Naive thymus-derived CD4-positive, alpha-beta T cell (primary cell): ENCODE measurements around the gene ZSCAN4. TPM values are rescaled to one million over a fixed set of nuclear protein-coding genes. Genes with fewer than 3 reads are reported as not detected.
A peak's percentile ranks its signal among the peaks of the same experiment; 100 is the strongest.

Experiments
- ATAC-seq: fragments of 150-1000 bp; cut with Tn5 transposase; 2 replicates; pipeline ENCODE4 v1.10.0; 2021; ENCODE audit warnings: mild to moderate bottlenecking, moderate library complexity
- CTCF ChIA-PET: fragments of 350-600 bp; sonication (Branson Sonifier 250); formaldehyde crosslinking; loops from one replicate; lab custom pipeline; 2021; ENCODE audit warnings: antibody characterized with exemption; lab: Charles Lee
- POLR2A ChIA-PET: fragments of 350-600 bp; sonication (Branson Sonifier 250); formaldehyde crosslinking; loops from one replicate; lab custom pipeline; 2021; ENCODE audit warnings: antibody characterized with exemption, inconsistent platforms; lab: Charles Lee
- DNase-seq, 9 donors: peaks; one replicate each; pipeline versions ENCODE4 v3.0.0 to v3.0.0-alpha.2; 2020 to 2022; ENCODE audit warnings: mixed read lengths in 1 of 9
- H3K27ac ChIP-seq: one replicate; pipeline ENCODE4 v1.7.0; 2013; ENCODE audit warnings: mild to moderate bottlenecking, low read depth, low read length, moderate library complexity
- H3K27me3 ChIP-seq, 2 donors: one replicate each; pipeline ENCODE4 v1.7.0; 2013; ENCODE audit warnings: low read length in 2 of 2, mild to moderate bottlenecking in 2 of 2, moderate library complexity in 2 of 2; ENCODE audit not compliant: control insufficient read depth in 2 of 2, insufficient read depth in 2 of 2
- H3K36me3 ChIP-seq, 3 experiments: 1 replicate in 2 of 3; 2 replicates in 1 of 3; pipeline ENCODE4 v1.7.0; 2013; ENCODE audit warnings: low read length in 3 of 3, mild to moderate bottlenecking in 3 of 3, moderate library complexity in 1 of 3; ENCODE audit not compliant: insufficient read depth in 3 of 3, control insufficient read depth in 2 of 3
- H3K4me1 ChIP-seq, 2 donors: one replicate each; pipeline ENCODE4 v1.7.0; 2013; ENCODE audit warnings: low read length in 2 of 2, mild to moderate bottlenecking in 2 of 2, moderate library complexity in 1 of 2; ENCODE audit not compliant: control insufficient read depth in 2 of 2, insufficient read depth in 2 of 2
- H3K4me3 ChIP-seq: 2 replicates; pipeline ENCODE4 v1.7.0; 2013; ENCODE audit warnings: mild to moderate bottlenecking, low read length
- H3K9me3 ChIP-seq, 3 experiments: 1 replicate in 2 of 3; 2 replicates in 1 of 3; pipeline ENCODE4 v1.7.0; 2013; ENCODE audit warnings: low read length in 3 of 3; ENCODE audit not compliant: control insufficient read depth in 2 of 3
- H3K27ac Mint-ChIP-seq, 9 donors: one replicate each; pipeline ENCODE4 v1.8.0; 2020 to 2022; ENCODE audit warnings: mixed read lengths in 9 of 9, mild to moderate bottlenecking in 8 of 9, moderate library complexity in 5 of 9, inconsistent platforms in 2 of 9
- H3K27me3 Mint-ChIP-seq, 5 donors: one replicate each; pipeline ENCODE4 v1.8.0; 2021 to 2022; ENCODE audit warnings: mixed read lengths in 5 of 5, mild to moderate bottlenecking in 1 of 5
- H3K36me3 Mint-ChIP-seq, 5 donors: one replicate each; pipeline ENCODE4 v1.8.0; 2020 to 2022; ENCODE audit warnings: mixed read lengths in 5 of 5, mild to moderate bottlenecking in 3 of 5, inconsistent platforms in 1 of 5
- H3K4me1 Mint-ChIP-seq, 7 donors: one replicate each; pipeline ENCODE4 v1.8.0; 2020 to 2022; ENCODE audit warnings: mixed read lengths in 7 of 7, mild to moderate bottlenecking in 3 of 7, inconsistent platforms in 1 of 7
- H3K4me3 Mint-ChIP-seq, 10 donors: one replicate each; pipeline ENCODE4 v1.8.0; 2020 to 2022; ENCODE audit warnings: mild to moderate bottlenecking in 10 of 10, mixed read lengths in 10 of 10, moderate library complexity in 6 of 10, inconsistent platforms in 2 of 10
- H3K9me3 Mint-ChIP-seq, 11 donors: one replicate each; pipeline ENCODE4 v1.8.0; 2020 to 2022; ENCODE audit warnings: mixed read lengths in 11 of 11, mild to moderate bottlenecking in 4 of 11, inconsistent platforms in 1 of 11, moderate library complexity in 1 of 11
- intact Hi-C, 2 donors: fragments of 100-400 bp; cut with micrococcal nuclease; formaldehyde crosslinking; loops; one replicate each; pipeline ENCODE4 v1.15.1; 2023
- polyA plus RNA-seq, 2 donors: library from polyadenylated mRNA; unstranded; fragments of 300-500 nt; fragmentation: Illumina TruSeq; gene quantifications; one replicate each; pipeline ENCODE4 v1.2.3, GENCODE V29; 2021
- total RNA-seq, 6 experiments: library from RNA in 5 of 6; stranded (reverse) in 5 of 6; gene quantifications; 1 replicate in 5 of 6; 2 replicates in 1 of 6; pipeline ENCODE4 v1.2.3 and lab custom pipeline; 2021 to 2026

The ZSCAN4 gene
- total and polyA plus RNA-seq, 7 experiments from 2014 or later, result not detected

GRCh38 chr19:57709616-57710015 is 40.9 kb downstream of the ZSCAN4 start:
- Mint-ChIP-seq H3K4me3 (peak overlapping the region in 7 of 10 donors; percentile 59 to 90 (median 86)), H3K4me1 (peaks cover 0 to 17% (median 10%) of the 10 kb centered on the region in 7 donors), H3K9me3 (peaks cover 26 to 97% (median 81%) of the 10 kb centered on the region in 11 donors), H3K27ac (peak overlapping the region in 1 of 9 donors; percentile 75), H3K27me3 (peaks cover 0 to 24% (median 10%) of the 10 kb centered on the region in 5 donors), H3K36me3 (peaks cover 44 to 68% (median 46%) of the 10 kb centered on the region in 5 donors)
- no peaks in the 10 kb centered on the region for H3K27me3 ChIP-seq
- peaks cover 0 to 52% (median 6%) of the 10 kb centered on the region in 3 experiments for H3K9me3 ChIP-seq
- DNase-seq (no peak), ATAC-seq (no peak)
- ChIA-PET CTCF (interaction anchor here (0.7 kb wide), 1 partner anchor 96 kb away, joined by 3 read pairs; no protein-coding TSS in a partner anchor), POLR2A (interaction anchor here (1.2 kb wide), 1 partner anchor 138 kb away, joined by 3 read pairs; no protein-coding TSS in a partner anchor)
- intact Hi-C loops, result loop anchor here in 1 of 2 donors (1.0 kb wide), 1 partner anchor 18 kb away; the partner anchor contains the start of gene ZNF671
- no peaks in the 10 kb centered on the region for H3K4me1 ChIP-seq
- H3K4me3 ChIP-seq, result no peak overlapping the region
- peaks cover 0 to 24% (median 0%) of the 10 kb centered on the region in 3 experiments for H3K36me3 ChIP-seq
- H3K27ac ChIP-seq, result no peak overlapping the region

GRCh38 chr19:57712222-57712621 is 43.5 kb downstream of the ZSCAN4 start:
- Histone ChIP-seq H3K27me3 (no peaks in the 10 kb centered on the region), H3K9me3 (peaks cover 0 to 38% (median 4%) of the 10 kb centered on the region in 3 experiments), H3K4me3 (no peak overlapping the region), H3K4me1 (no peaks in the 10 kb centered on the region), H3K36me3 (peaks cover 0 to 4% (median 0%) of the 10 kb centered on the region in 3 experiments), H3K27ac (no peak overlapping the region)
- Mint-ChIP-seq H3K36me3 (peaks cover 39 to 67% (median 46%) of the 10 kb centered on the region in 5 donors), H3K4me3 (no peak overlapping the region), H3K9me3 (peaks cover 18 to 95% (median 74%) of the 10 kb centered on the region in 11 donors), H3K4me1 (peaks cover 0 to 14% (median 7%) of the 10 kb centered on the region in 7 donors), H3K27me3 (peaks cover 0 to 9% (median 6%) of the 10 kb centered on the region in 5 donors), H3K27ac (no peak overlapping the region)
- ChIA-PET CTCF (interaction anchor here (0.7 kb wide), 1 partner anchor 24 kb away, joined by 3 read pairs; no protein-coding TSS in a partner anchor), POLR2A (interaction anchor here (1.1 kb wide), 1 partner anchor 16 kb away, joined by 3 read pairs; no protein-coding TSS in a partner anchor)
- DNase-seq (no peak), ATAC-seq (no peak)
- intact Hi-C loops, result no loop called here

GRCh38 chr19:57719424-57719823 is 50.7 kb downstream of the ZSCAN4 start:
- DNase-seq (no peak), ATAC-seq (no peak)
- H3K9me3 ChIP-seq, result peaks cover 10 to 79% (median 55%) of the 10 kb centered on the region in 3 experiments
- H3K36me3 Mint-ChIP-seq, result peaks cover 56 to 78% (median 76%) of the 10 kb centered on the region in 5 donors
- H3K27ac Mint-ChIP-seq, result no peak overlapping the region
- intact Hi-C loops, result no loop called here
- H3K27ac ChIP-seq, result no peak overlapping the region
- no peaks in the 10 kb centered on the region for H3K4me1 ChIP-seq
- peaks cover 0 to 11% (median 5%) of the 10 kb centered on the region in 7 donors for H3K4me1 Mint-ChIP-seq
- peaks cover 22 to 49% (median 28%) of the 10 kb centered on the region in 3 experiments for H3K36me3 ChIP-seq
- H3K27me3 Mint-ChIP-seq, result no peaks in the 10 kb centered on the region
- H3K4me3 ChIP-seq, result peak overlapping the region; percentile 14
- H3K27me3 ChIP-seq, result no peaks in the 10 kb centered on the region
- CTCF ChIA-PET, result no interaction called here
- peaks cover 20 to 95% (median 77%) of the 10 kb centered on the region in 11 donors for H3K9me3 Mint-ChIP-seq
- POLR2A ChIA-PET, result no interaction called here
- H3K4me3 Mint-ChIP-seq, result no peak overlapping the region

- intact Hi-C loops, result loop anchor here in 1 of 2 donors (10.0 kb wide), 1 partner anchor 1325 kb away; the partner anchor contains the start of gene ZNF582
- Mint-ChIP-seq H3K4me3 (no peak overlapping the region), H3K27ac (no peak overlapping the region), H3K9me3 (peaks cover 17 to 95% (median 76%) of the 10 kb centered on the region in 11 donors), H3K36me3 (peaks cover 55 to 78% (median 75%) of the 10 kb centered on the region in 5 donors), H3K27me3 (no peaks in the 10 kb centered on the region), H3K4me1 (peaks cover under 1 to 14% (median 9%) of the 10 kb centered on the region in 7 donors)
- Histone ChIP-seq H3K4me3 (peak overlapping the region; percentile 14), H3K27ac (no peak overlapping the region), H3K4me1 (no peaks in the 10 kb centered on the region), H3K36me3 (peaks cover 22 to 49% (median 28%) of the 10 kb centered on the region in 3 experiments), H3K9me3 (peaks cover 10 to 83% (median 55%) of the 10 kb centered on the region in 3 experiments), H3K27me3 (no peaks in the 10 kb centered on the region)
- DNase-seq, result no peak
- ChIA-PET POLR2A (interaction anchor here (1.1 kb wide), 1 partner anchor 97 kb away, joined by 3 read pairs; no protein-coding TSS in a partner anchor), CTCF (no interaction called here)
- no peak for ATAC-seq
These were observed 51.3 kb downstream of the ZSCAN4 start for GRCh38 chr19:57719901-57720519.

- H3K9me3 Mint-ChIP-seq, result peaks cover 12 to 92% (median 77%) of the 10 kb centered on the region in 11 donors
- Histone ChIP-seq H3K4me1 (no peaks in the 10 kb centered on the region), H3K4me3 (no peak overlapping the region), H3K36me3 (peaks cover 22 to 49% (median 28%) of the 10 kb centered on the region in 3 experiments), H3K27ac (no peak overlapping the region), H3K27me3 (no peaks in the 10 kb centered on the region), H3K9me3 (peaks cover 10 to 84% (median 55%) of the 10 kb centered on the region in 3 experiments)
- H3K4me1 Mint-ChIP-seq, result peaks cover 3 to 16% (median 11%) of the 10 kb centered on the region in 7 donors
- no peak overlapping the region for H3K27ac Mint-ChIP-seq
- ATAC-seq (no peak), DNase-seq (no peak)
- no peak overlapping the region for H3K4me3 Mint-ChIP-seq
- ChIA-PET CTCF (no interaction called here), POLR2A (interaction anchor here (1.1 kb wide), 1 partner anchor 96 kb away, joined by 3 read pairs; no protein-coding TSS in a partner anchor)
- H3K27me3 Mint-ChIP-seq, result no peaks in the 10 kb centered on the region
- H3K36me3 Mint-ChIP-seq, result peaks cover 52 to 75% (median 73%) of the 10 kb centered on the region in 5 donors
- intact Hi-C loops, result loop anchor here in 1 of 2 donors (10.0 kb wide), 1 partner anchor 1326 kb away; the partner anchor contains the start of gene ZNF582
These were observed 52.1 kb downstream of the ZSCAN4 start for GRCh38 chr19:57720878-57721277.
